DOHH2 (cell line): ENCODE results near the gene TMEM248.
"Not testable (repeated sequence)": the region's sequence is repeated elsewhere in the genome, so short reads cannot be mapped to it uniquely, and the experiment has no call there.

Experiments used
- H3F3A ChIP-seq: fragments of 200-600 bp; sonication (generic), shearing (Covaris generic); 2 replicates; pipeline ENCODE4 v1.6.0; 2016; ENCODE audit warnings: antibody characterized with exemption, mild to moderate bottlenecking; ENCODE audit not compliant: control insufficient read depth, insufficient read depth
- H3K27ac ChIP-seq: fragments of 200-600 bp; sonication (generic); 2 replicates; pipeline ENCODE4 v1.5.1; 2014; ENCODE audit warnings: low read depth, mild to moderate bottlenecking, low read length, moderate library complexity
- H3K27me3 ChIP-seq: fragments of 200-600 bp; sonication (generic); 2 replicates; pipeline ENCODE4 v1.6.1; 2014; ENCODE audit warnings: mild to moderate bottlenecking, low read length, mixed read lengths; ENCODE audit not compliant: control insufficient read depth
- H3K36me3 ChIP-seq: fragments of 200-600 bp; sonication (generic); 2 replicates; pipeline ENCODE4 v1.6.1; 2014; ENCODE audit warnings: mild to moderate bottlenecking, low read length, moderate library complexity, mixed read lengths; ENCODE audit not compliant: control insufficient read depth
- H3K4me1 ChIP-seq: fragments of 200-600 bp; sonication (generic); 2 replicates; pipeline ENCODE4 v1.6.1; 2014; ENCODE audit warnings: mild to moderate bottlenecking, low read length, mixed read lengths; ENCODE audit not compliant: control insufficient read depth
- H3K4me2 ChIP-seq: fragments of 200-600 bp; sonication (generic); 2 replicates; pipeline ENCODE4 v1.6.0; 2014; ENCODE audit warnings: mild to moderate bottlenecking, low read length, moderate library complexity
- H3K4me3 ChIP-seq: fragments of 200-600 bp; sonication (generic); 2 replicates; pipeline ENCODE4 v1.5.1; 2014; ENCODE audit warnings: mild to moderate bottlenecking, low read length, mixed read lengths
- H3K79me2 ChIP-seq: fragments of 200-600 bp; sonication (generic); 2 replicates; pipeline ENCODE4 v1.6.1; 2014; ENCODE audit warnings: mild to moderate bottlenecking, low read length, mixed read lengths; ENCODE audit not compliant: control insufficient read depth
- H3K9me2 ChIP-seq: fragments of 200-600 bp; sonication (generic); replicated peaks from 2 replicates; pipeline ENCODE4 v1.6.1; 2014; ENCODE audit warnings: mild to moderate bottlenecking, low read length, mixed read lengths; ENCODE audit not compliant: control insufficient read depth
- H3K9me3 ChIP-seq: fragments of 200-600 bp; sonication (generic); 2 replicates; pipeline ENCODE4 v1.6.1; 2014; ENCODE audit warnings: antibody characterized with exemption, low read length, mixed read lengths; ENCODE audit not compliant: control insufficient read depth, insufficient read depth
- H4K20me1 ChIP-seq: fragments of 200-600 bp; sonication (generic); 2 replicates; pipeline ENCODE4 v1.6.0; 2014; ENCODE audit warnings: low read depth, mild to moderate bottlenecking, antibody characterized with exemption, low read length, moderate library complexity; ENCODE audit not compliant: control insufficient read depth, insufficient read depth
- TF ChIP-seq, protein P1 (sequence below): fragments of 200-600 bp; sonication (generic); IDR thresholded peaks from one replicate; pipeline ENCODE4 v1.5.1; 2014; ENCODE audit warnings: antibody characterized with exemption, mild to moderate bottlenecking, low read depth, low read length; ENCODE audit not compliant: poor library complexity, severe bottlenecking

Gene TMEM248

DNA sequence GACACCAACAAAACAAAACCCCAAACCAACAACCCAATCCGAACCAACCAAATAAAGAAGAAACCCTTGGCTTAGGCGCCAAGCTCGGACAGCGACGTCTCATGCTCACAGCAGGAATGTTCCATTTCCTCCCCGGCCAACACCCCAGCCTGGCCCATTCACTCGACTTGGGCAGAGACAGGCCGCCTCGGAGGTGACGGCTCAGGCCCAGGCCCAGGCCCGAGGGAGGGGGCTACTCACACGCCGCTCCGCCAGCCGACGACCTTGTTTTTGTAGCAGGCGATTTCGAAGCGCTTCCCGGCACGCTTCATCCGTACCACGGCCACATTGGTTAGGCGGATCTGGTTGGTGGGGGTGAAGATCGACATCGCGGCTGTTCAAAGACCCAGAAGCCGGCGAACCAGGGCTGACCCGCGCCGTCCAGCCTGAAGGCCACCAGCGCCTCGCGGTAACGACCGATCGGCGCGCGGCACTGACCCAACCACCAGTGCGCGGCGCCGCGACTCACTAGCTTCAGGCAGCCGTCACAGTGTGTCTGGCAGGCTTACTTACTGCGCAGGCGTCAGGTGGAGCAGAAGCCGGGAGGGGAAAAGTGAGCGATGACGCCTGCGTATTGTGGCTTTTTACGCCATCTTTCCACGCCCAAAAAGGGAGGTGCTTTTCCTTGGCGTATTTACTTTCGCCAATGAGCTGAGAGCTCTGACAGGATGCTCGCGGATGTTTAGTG lies 74.2 kb downstream of the TMEM248 start, which contains the start of gene SBDS:
Gene SBDS, minus strand, starts transcription at position 537 of the 727 bp plus-strand sequence. Its CDS starts 169 bp downstream, at position 368.
- not testable (repeated sequence) for H3F3A ChIP-seq, H3K9me3 ChIP-seq, H4K20me1 ChIP-seq, H3K9me2 ChIP-seq, H3K27me3 ChIP-seq
- Histone ChIP-seq H3K4me1 (peaks cover 22% of the 10 kb centered on the region), H3K4me3 (peak within 1 kb of the TSS; percentile 86), H3K36me3 (peaks cover 33% of the 10 kb centered on the region), H3K4me2 (peak within 1 kb of the TSS; percentile 72), H3K79me2 (peaks cover 51% of the 10 kb centered on the region), H3K27ac (peak within 1 kb of the TSS; percentile 53)

DNA sequence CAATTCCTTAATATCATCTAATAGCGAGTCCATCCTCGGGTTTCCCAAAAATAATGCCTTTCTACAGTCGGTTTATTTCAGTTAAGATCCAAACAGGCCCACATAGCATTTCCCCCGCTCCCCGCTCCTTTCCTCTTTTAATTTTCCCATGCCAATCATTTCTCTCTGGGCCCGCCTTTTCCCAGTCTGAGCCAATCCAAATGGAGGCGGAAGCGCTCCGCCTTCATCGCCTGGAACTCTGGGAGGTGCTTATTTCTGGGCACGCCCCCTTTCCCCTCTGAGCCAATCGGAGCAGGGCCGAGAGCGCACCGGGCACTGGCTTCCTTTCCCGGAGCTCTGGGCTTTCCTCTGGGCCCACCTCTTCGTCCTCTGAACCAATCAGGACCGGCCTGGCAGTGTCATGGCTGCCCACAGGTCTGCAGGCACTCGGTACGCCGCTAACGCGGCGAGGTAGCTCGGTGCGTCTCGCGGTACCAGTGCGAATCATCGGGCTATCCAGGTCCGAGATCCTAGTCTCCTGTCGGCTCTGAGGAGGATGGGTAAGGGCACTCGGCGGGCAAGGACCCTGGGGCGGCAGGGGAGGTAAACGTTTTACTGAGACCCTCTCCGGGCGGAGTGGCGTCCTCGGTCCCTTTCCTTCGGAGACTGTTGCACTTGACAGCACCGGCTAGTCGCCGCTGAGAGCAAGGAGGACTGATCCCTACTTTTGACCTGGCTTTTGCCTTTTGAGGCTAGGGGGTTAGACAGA lies 75.6 kb downstream of the TMEM248 start, which contains the start of gene TYW1:
Gene TYW1, plus strand, starts transcription at position 390 of the 748 bp plus-strand sequence. Its CDS starts 146 bp downstream, at position 536.
- not testable (repeated sequence) for H3F3A ChIP-seq, H4K20me1 ChIP-seq, H3K27me3 ChIP-seq, H3K9me2 ChIP-seq, H3K9me3 ChIP-seq
- peak within 1 kb of the TSS; percentile 53 for H3K27ac ChIP-seq
- H3K36me3 ChIP-seq: peaks cover 25% of the 10 kb centered on the region
- peak within 1 kb of the TSS; percentile 80 for H3K4me2 ChIP-seq
- H3K79me2 ChIP-seq: peaks cover 57% of the 10 kb centered on the region
- peak within 1 kb of the TSS; percentile 74 for H3K4me3 ChIP-seq
- peaks cover 22% of the 10 kb centered on the region for H3K4me1 ChIP-seq

DNA sequence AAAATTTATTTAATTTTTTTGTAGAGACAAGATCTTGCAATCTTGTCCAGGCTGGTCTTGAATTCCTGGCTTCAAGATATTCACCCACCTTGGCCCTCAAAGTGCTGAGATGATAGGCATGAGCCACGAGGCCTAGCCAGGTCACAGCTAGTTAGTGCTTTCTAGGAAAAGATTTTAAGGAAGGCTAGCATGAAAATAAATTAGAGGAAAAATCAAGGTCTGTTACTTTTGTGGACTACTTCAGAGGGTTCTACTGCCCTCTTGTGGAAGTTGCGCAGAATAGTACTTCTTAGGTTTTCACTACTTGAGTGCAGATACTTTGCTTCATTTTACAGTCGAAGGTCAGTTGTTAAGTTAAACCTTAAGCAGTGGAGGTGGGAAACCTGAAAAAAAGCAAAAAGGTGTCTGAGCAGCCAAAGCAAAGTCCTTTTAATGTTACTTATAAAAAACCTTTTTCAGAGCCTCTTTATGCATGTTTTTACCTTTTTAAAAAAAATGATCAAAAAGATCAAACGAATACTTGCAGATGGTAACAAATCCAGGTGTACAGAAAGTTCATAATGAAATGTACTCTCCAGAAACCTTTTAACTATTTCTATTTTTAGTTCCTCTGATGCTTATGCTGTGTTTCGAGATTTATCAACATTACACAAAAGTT lies 79.7 kb downstream of the TMEM248 start:
- not testable (repeated sequence) for H3K9me2 ChIP-seq, H3K4me2 ChIP-seq, H3K27ac ChIP-seq, H3K4me3 ChIP-seq, H3K9me3 ChIP-seq, H3F3A ChIP-seq, H3K27me3 ChIP-seq, H3K4me1 ChIP-seq, H4K20me1 ChIP-seq
- Histone ChIP-seq H3K79me2 (peaks cover 54% of the 10 kb centered on the region), H3K36me3 (peaks cover 27% of the 10 kb centered on the region)
- TF ChIP-seq, protein P1, sequence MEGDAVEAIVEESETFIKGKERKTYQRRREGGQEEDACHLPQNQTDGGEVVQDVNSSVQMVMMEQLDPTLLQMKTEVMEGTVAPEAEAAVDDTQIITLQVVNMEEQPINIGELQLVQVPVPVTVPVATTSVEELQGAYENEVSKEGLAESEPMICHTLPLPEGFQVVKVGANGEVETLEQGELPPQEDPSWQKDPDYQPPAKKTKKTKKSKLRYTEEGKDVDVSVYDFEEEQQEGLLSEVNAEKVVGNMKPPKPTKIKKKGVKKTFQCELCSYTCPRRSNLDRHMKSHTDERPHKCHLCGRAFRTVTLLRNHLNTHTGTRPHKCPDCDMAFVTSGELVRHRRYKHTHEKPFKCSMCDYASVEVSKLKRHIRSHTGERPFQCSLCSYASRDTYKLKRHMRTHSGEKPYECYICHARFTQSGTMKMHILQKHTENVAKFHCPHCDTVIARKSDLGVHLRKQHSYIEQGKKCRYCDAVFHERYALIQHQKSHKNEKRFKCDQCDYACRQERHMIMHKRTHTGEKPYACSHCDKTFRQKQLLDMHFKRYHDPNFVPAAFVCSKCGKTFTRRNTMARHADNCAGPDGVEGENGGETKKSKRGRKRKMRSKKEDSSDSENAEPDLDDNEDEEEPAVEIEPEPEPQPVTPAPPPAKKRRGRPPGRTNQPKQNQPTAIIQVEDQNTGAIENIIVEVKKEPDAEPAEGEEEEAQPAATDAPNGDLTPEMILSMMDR: peak; percentile 47

DNA sequence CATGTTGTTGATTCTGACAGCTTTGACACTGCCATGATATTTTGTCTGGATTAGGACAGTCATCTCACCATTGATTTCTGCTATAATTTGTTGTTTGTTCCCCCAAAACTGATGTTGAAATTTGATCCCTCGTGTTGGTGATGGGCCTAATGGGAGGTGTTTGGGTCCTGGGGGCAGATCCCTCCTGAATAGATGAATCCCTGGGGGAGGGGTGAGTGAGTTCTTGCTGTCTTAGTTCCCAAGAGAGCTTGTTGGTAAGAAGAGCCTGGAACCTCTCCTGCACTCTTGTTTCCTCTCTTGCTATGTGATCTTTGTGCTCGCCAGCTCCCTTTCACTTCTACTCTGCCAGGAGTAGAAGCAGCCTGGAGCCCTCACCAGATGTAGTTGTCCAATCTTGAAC lies 83.1 kb downstream of the TMEM248 start:
- not testable (repeated sequence) for H3K27ac ChIP-seq, H3K4me2 ChIP-seq, H3K4me3 ChIP-seq, H3K27me3 ChIP-seq, H3K9me2 ChIP-seq, H3K9me3 ChIP-seq, H3F3A ChIP-seq, H3K4me1 ChIP-seq, H4K20me1 ChIP-seq
- Histone ChIP-seq H3K79me2 (peaks cover 47% of the 10 kb centered on the region), H3K36me3 (peaks cover 48% of the 10 kb centered on the region)
